Activated CD4-positive, CD25-positive, alpha-beta regulatory T cell (primary cell): ENCODE data around the gene IL20RB.

Source experiments
- DNase-seq, 4 experiments: peaks; one replicate each; lab custom pipeline; 2025; lab: John Stamatoyannopoulos, UW

IL20RB gene, protein sequence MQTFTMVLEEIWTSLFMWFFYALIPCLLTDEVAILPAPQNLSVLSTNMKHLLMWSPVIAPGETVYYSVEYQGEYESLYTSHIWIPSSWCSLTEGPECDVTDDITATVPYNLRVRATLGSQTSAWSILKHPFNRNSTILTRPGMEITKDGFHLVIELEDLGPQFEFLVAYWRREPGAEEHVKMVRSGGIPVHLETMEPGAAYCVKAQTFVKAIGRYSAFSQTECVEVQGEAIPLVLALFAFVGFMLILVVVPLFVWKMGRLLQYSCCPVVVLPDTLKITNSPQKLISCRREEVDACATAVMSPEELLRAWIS

DNA sequence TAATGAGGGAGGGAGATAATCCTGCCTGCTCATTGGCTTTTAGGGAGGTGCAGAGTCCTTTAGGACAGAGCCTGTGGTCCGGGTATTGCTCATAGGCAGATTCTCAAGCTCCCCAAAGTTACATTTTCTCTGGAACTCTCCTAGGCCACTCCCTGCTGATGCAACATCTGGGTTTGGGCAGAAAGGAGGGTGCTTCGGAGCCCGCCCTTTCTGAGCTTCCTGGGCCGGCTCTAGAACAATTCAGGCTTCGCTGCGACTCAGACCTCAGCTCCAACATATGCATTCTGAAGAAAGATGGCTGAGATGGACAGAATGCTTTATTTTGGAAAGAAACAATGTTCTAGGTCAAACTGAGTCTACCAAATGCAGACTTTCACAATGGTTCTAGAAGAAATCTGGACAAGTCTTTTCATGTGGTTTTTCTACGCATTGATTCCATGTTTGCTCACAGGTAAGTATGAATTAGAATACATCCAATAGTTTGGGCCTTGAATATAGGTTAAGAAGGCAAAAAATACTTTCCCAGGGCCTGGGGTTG is at the start of gene IL20RB:
Gene IL20RB (plus strand): TSS at position 233 of the 538 bp plus-strand sequence. CDS start 131 bp downstream, at position 364.
- no peak for DNase-seq

DNA sequence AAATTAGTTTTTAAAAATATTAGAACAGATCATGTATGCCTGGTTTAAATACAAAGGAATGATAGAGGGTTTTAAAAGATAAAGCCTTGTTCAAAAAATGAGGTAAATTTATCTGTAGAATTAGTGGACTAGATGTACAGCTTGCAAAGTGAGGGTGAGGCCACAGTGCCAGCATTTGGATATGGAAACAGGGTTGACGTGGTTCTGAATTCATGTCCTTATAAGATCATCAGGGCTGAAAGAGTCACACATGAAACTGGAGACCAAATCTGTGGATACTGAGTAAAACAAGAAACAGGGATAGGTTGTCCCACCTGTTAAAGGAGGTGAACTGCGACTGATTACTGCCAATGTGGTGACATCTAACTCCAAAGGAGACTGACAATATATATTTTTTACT is 49.5 kb upstream of the IL20RB start:
- DNase-seq = no peak

DNA sequence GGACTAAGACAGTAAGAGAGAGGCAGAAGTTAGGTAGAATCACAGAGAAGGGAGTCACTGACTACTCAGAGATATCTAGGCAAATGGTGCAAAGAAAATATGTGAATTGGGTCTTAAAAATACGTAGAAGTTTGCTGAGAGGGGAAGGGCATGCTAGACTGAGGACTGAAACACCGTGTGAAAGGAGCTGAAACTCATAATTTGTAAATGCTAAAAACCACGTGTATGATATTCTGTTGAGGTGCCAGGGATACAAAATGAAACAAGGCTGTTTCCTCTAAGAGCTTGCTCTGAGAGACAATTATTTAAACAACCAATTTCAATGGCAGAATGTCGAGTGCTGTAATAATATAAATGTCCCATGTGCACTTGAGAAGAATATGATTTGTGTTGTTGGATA is 48.6 kb upstream of the IL20RB start:
- no peak for DNase-seq

DNA sequence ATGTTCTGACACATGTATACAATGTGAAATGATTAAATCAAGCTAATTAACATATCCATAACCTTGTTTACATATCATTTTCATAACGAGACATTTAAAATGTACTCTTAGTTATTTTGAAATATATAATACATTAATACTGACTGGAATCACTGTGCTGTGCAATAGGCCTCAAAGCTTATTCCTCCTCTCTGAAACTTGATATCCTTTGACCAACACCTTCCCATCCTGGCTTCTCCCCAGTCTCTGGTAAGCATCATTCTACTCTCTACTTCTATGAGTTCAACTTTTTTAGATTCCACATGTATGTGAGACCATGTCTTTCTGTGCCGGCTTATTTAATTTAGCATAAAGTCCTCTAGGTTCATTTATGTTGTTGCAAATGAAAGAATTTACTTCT is 47.1 kb upstream of the IL20RB start:
- no peak for DNase-seq

DNA sequence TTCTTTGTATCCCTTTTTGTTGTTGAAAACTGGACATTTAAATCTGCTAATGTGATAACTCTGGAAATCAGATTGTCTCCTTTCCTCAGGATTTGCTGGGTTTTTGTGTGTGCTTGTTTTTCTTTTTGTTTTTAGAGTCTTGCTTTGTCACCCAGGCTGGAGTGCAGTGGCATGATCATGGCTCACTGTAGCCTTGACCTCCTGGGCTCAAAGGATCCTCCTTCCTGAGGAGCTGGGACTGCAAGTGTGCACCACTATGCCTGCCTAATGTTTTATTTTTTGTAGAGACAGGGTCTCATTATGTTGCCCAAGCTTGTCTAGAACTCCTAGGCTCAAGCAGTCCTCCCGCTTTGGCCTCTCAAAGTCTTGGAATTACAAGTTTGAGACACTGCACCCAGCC is 44.6 kb upstream of the IL20RB start:
- DNase-seq = no peak

DNA sequence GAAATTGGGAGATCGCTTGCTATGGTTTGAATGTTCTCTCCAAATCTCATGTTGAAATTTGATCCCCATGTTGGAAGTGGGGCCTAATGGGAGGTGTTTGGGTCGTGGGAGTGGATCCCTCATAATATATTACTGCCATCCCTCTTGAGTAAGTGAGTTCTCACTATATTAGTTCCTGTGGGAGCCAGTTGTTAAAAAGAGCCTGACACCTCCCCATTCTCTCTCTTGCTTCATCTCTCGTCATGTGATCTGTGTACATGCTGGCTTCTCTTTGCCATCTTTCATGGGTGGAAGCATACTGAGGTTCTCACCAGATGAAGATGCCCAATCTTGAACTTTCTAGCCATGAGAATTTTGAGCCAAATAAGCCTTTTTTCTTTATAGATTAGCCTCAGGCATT is 43.0 kb upstream of the IL20RB start:
- no peak for DNase-seq

DNA sequence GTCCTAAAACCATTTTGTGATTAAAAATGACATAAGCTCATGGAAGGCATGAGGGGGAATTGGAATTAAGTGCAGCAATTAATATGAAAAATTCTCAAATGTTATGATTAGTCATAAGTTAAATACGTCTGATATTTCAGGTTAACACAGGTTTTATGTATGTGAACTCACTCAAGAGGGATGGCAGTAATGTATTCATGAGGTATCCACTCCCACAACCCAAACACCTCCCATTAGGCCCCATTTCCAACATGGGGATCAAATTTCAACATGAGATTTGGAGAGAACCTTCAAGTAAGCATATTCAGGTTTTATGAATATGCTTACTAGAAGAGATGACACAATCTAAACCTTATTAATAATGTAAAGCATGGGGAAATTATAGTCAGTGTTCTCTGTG is 41.6 kb upstream of the IL20RB start:
- no peak for DNase-seq

DNA sequence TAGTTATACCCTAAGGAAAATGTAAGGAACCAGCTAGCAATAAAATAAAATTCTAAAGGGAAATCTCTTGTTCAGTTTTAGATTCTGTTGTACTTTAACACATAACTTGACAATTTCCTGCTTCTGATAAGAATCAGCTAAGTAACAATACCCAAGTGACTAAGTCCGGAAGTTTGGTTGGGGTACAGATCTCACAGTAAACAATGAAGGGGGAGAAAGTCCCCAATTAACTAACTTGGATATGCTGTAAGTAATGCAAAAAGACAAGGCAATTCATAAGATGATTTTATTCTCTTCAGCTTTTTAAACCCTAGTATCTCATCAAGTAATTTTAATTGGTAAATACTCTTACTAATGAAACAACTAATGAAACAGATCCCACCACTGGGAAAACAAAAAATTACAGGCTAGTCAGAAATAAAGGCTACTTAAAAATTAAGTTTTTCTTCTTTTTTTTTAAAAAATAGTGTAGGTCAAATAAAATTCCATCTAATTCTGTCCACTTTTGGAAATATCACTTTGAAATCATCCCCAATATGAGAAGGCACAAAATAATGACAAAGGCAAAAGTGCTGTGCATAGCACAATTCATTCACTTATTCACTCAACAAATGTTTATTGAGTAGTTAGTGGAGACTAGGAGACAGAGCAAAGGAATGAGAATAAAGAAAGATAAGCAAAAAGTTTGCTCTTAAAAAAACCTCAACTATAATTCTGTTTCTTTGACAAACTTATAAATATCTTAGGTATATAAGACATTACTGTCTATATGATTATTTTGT is 37.8 kb upstream of the IL20RB start:
- no peak for DNase-seq

DNA sequence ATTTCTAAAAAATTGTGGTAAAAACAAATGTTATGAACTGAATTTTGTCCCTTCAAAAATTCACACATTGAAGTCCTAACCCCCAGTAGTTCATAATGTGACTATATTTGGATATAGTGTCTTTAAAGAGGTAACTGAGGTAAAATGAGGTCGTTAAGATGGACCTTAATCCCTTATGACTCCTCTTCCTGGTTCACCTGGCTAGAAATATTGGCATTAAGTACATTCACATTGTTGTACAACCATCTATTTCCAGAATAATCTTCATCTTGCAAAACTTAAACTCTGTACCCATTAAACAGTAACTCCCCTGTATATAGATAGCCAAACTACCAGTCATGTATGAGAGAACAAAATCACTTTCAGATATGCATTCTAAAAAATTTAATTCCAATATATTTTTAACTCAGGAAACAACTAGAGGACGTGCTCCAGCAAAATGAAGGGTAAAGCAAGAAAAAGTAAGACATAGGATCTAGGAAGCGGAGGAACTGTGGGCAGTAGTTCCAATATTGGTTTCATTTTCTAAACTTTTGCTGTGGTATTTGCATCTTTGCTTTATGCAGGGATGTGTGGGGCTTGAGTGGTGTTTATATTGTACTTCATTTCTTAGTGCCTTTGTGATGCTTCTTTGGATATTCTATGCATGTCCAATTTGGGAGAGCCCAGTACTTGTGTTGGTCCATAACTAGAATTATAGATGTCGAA is 36.7 kb upstream of the IL20RB start:
- no peak for DNase-seq

DNA sequence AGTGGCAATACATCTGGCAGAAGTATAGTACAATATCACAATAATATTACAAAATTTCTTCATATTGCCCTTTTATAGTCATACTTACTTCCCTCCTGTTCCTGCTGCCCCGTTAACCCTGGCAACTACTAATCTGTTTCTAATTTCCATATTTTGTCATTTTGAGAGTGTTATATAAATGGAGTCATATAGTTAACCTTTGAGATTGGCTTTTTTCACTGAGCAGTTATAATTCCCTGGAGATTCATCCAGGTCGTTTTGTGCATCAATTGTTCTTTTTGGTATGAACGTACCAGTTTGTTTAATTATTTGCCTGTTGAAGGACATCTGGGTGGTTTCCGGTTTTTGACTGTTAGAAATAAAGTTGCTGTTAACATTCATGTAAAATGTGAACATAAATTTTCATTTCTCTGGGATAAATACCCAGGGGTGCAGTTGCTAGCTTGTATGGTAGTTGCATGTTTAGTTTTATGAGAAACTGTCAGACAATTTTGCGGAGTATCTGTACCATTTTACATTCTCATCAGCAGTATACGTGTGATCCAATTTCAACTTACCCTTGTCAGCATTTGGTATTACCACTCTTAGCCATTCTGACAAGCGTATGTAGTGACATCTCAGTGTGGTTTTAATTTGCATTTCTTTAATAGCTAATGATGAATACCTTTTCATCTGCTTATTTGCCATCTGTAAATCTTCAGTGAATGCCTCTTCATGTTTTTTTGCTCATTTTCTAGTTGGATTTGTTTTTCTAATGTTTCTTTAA is 32.2 kb upstream of the IL20RB start:
- no peak for DNase-seq

DNA sequence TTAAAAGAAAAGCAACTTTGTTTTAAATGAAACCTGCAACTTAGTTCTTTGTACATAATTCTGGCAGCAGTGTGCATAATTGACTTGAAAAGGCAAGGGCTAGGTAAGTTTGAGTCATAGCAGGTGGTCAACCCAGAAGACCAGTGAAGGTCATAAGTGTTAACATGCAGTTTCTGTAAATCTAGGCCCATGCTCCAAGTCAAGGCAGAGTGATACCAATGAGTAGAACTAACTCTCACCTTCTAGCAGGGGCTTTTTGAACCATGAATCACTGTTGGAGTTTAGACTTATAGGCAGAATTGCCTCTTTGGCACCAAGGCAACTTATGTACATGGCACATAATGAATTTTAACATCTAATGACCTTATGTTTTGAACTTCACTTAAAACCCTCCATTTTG is 29.5 kb upstream of the IL20RB start:
- DNase-seq = no peak

DNA sequence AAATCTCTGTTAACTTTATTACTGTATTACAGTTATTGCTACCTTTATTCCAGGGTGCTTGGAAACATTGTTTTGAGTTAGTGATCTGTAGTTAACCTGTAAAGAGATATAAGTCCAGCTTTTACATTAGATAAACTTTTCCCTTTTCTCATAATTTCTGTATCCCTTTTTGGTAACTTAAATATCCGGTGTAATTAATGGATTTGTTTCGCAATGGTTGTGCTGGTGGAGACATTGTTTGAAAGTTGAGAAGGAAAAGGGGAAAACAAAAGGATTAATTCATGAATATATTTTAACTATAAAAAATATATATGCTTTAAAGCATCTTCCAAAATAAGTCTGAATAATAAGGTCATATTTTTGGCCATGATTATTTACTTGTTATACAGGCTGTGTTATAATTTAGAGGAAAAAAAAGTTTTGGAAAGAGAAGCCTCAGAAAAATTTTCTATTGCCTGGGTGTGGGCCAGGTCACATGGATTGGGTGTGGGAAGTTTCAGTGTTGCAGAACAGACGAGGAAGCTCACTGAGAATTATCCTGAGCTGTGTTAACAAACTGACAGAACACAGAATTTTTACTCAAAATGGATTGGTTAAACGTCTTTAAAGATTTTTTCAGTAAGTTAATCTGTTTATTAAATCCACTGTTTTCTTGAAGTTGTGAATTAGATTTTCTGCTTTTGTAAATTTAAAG is 27.7 kb upstream of the IL20RB start:
- DNase-seq = no peak

DNA sequence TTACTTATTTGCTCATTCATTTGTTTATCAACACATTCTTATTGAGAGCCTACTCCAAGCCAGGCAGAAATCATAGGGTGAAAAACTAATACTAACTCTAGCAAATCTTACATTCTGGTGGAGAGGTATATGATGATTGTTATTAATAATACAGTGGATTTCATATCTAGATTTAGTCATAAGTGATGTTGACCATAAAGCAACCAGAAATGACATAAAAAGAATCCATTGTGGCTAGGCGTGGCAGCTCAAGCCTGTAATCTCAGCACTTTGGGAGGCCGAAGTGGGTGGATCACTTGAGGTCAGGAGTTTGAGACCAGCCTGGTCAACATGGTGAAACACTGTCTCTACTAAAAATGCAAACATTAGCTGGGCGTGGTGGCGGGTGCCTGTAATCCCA is 26.2 kb upstream of the IL20RB start:
- no peak for DNase-seq

DNA sequence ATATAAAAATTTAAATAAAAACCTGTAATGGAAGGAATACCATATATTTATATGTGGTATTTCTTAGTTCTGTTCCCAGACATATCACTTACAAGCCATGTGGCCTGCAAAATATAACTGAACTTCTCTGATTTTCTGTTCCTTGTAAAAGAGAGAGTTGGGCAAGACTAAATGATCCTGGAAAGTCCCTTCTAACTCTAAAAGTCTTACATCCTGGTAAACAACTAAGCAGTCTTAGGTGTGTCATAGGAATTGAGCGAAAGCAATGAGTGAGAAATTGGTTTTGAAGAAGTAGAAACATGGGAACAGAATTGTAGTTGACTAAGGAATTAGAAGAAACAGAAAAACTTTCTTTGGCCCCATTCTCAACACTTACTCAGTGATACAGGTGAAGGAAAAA is 25.3 kb upstream of the IL20RB start:
- DNase-seq = no peak

DNA sequence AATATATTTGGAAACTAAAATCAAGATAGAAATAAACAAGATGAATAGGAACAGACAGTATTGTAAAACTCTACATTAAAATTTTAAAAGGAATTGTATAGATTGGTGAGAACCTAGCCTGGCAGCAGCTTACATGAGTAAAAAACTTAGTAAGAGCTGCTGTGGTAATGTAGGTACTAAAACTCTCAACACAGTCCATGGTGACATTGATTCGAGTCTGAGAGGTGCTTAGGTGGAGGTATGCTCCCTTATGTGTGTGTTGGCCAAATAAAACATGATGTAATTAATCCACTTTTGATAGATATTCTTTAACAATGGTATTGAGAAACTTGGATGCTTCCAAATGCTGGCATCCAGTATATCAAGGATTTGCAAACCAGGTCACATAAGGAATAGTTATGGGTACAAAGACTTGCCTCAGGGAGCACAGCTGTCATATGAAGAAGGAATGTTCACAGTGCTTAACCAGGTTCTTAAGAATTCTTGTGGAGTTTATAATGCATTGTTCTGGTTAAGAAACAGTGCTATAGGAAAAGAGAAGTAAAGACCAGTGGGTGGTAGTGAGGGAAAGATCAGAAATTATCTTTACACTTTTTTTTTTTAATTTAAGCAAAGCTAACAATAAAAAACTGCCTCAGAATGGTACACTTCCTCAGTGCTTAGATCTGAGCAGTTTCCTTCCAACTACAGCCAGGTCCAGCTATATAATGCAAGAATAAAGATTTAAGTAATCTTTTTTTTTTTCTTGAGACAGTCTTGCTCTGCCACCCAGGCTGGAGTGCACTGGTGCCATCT is 24.6 kb upstream of the IL20RB start:
- DNase-seq = no peak

DNA sequence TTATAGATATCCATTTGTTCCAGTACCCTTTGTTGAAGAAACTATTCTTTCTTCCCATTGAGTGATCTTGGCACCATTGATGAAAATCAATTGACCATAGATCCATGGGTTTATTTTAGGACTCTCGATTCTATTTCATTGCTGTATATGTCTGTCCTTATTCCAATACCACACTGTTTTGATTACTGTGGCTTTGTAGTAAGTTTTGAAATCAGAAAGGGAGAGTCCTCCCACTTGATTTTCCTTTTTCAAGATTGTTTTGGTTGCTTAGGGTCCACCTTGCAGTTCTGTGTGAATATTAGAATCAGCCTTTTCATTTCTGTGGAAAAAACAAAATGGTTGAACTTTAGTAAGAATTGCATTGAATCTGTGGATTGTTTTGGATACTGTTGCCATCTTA is 20.6 kb upstream of the IL20RB start:
- DNase-seq = no peak

DNA sequence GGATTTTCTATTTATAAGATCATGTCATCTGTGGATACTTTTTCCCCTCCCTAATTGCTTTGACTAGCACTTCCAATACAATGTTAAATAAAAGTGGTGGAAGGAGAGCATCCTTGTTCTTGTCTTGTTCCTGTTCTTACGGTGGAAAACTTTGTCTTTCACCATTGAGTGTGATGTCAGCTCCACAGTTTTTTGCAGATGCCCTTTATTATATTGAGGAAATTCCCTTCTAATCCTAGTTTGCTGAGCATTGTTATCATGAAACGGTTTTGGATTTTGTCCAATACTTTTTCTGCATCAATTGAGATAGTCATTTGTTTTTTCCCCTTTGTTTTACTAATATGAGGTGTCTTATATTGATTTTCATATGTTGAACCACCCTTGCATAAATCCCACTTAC is 19.9 kb upstream of the IL20RB start:
- no peak for DNase-seq

DNA sequence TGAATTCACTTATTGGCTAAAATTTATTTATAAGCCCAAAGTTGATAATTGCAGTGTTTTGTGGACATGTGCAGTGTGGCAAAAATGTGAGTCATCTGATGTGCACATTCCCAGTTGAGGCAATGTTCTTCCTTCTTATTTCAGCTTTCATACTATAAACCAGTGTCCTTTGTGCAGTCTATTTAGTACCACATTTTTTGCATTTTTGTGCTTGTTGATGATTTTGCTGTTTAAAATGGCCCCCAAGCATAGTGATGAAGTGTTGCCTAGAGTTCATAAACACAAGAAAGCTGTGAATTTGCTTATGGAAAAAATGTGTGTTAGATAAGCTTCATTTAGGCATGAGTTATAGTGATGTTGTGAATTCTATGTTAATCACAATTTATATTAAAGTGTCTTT is 19.4 kb upstream of the IL20RB start:
- no peak for DNase-seq

DNA sequence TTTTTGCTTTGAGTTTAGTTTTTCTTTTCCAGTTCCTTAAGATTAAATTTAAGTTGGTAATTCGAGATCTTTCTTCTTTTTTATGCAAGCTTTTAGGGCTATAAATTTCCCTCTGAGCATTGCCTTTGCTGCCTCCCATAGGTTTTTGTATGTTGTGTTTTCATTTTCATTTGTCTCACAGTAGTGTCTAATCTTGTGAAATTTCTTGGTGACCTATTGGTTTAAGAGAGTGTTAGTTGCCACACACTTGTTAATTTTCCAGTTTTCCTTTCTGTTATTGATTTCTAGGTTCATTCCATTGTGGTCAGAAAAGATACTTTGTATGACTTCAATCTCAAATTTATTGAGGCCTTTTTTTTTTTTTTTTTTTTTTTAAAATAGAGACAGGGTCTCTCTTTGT is 18.3 kb upstream of the IL20RB start:
- no peak for DNase-seq

DNA sequence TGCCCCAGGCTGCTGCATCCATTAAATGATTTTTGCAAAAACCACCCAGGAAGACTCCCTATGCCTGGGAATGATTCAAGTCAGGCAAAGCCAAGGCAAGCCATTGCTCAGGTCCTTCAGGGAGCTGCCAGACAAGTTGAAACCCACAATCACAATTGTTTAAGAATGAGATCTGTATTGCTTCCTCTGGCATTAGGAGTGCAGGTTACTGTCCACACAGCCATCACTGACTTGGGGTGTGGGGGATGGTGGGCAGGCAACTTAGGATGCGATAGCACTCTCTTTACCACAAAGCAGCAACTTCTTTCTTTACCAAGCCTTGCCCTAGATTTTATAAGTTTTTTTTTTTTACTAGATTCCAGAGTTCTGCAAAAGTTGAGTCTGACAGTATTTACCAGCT is 15.0 kb upstream of the IL20RB start:
- DNase-seq = no peak

DNA sequence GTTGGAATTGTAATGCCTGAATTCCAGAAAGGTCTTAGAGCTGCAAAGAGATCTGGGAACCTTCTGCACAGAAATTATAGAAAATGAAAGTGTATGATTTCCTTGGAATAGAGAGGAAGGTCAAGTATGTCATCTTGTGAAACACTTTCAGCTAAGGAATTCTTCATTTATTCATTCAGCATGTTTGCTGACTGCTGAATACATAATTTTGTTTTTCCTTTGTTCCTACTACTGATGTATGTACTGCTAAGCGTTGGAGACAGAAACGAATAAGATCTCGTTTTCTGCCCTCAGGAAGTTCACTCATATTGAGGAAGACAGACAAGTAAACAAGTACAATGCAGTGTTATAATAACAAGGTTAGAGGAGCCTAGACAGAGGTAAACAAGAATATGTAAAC is 14.3 kb upstream of the IL20RB start:
- DNase-seq = no peak
